HepG2 (cell line): ENCODE measurements around the gene MBD3L2B. TPM values are rescaled to one million over a fixed set of nuclear protein-coding genes. Genes with fewer than 3 reads are reported as not detected.
"Not testable (repeated sequence)": the region's sequence is repeated elsewhere in the genome, so short reads cannot be mapped to it uniquely, and the experiment has no call there.

ENCODE experiments used
- ATAC-seq: fragments of 200-7000 bp; cut with Tn5 transposase; 3 replicates; pipeline ENCODE4 v1.9.1; 2020; ENCODE audit warnings: mild to moderate bottlenecking, moderate library complexity
- BruUV-seq: library from RNA; stranded (reverse); fragments of 400-500 nt; replicated peaks from 2 replicates; lab custom pipeline; 2021; lab: Mats Ljungman, UMichigan
- CTCF ChIA-PET: fragments of 300-600 bp; formaldehyde crosslinking; extraction: SDS; loops from one replicate; lab custom pipeline; 2021; ENCODE audit warnings: low total read pairs, inconsistent platforms, low intra/inter-chr PET ratio; lab: Yijun Ruan, JAX
- POLR2A ChIA-PET: fragments of 350-600 bp; sonication (Branson Sonifier 250); formaldehyde crosslinking; loops from one replicate; lab custom pipeline; 2020; ENCODE audit warnings: antibody characterized with exemption, inconsistent platforms; lab: Yijun Ruan, JAX
- DNase-seq: peaks from one replicate; pipeline ENCODE4 v3.0.0-alpha.2; 2015; ENCODE audit warnings: low spot score
- FAIRE-seq: peaks from 3 replicates; lab custom pipeline; 2011; peaks lifted over from hg19 to GRCh38; lab: Jason Lieb, UNC
- H2AFZ ChIP-seq: one replicate; pipeline ENCODE4 v1.6.1; 2011; ENCODE audit warnings: low read length, inconsistent platforms
- H3K27ac ChIP-seq: fragments of 300-600 bp; 3 replicates; pipeline ENCODE4 v1.8.0; 2011; ENCODE audit warnings: mixed run types, mild to moderate bottlenecking, mixed read lengths, low read length, inconsistent platforms; ENCODE audit not compliant: insufficient read depth; ENCODE audit errors: extremely low read length
- H3K27me3 ChIP-seq, 2 experiments: fragments of 200-600 bp in 1 of 2; 2 replicates in 1 of 2; 3 replicates in 1 of 2; pipeline versions ENCODE4 v1.6.0 to v1.8.0; 2011; ENCODE audit warnings: low read length in 2 of 2, mild to moderate bottlenecking in 2 of 2, moderate library complexity in 2 of 2, inconsistent platforms in 1 of 2; ENCODE audit not compliant: insufficient read depth in 2 of 2, control insufficient read depth in 1 of 2
- H3K36me3 ChIP-seq, 2 experiments: fragments of 200-600 bp in 1 of 2; replicated peaks in 1 of 2; 2 replicates in 1 of 2; 3 replicates in 1 of 2; pipeline versions ENCODE4 v1.5.1 to v1.8.0; 2011; ENCODE audit warnings: low read length in 2 of 2, inconsistent platforms in 1 of 2; ENCODE audit not compliant: insufficient read depth in 2 of 2, control insufficient read depth in 1 of 2
- H3K4me1 ChIP-seq: 2 replicates; pipeline ENCODE4 v1.5.1; 2012; ENCODE audit warnings: low read length, inconsistent platforms; ENCODE audit not compliant: insufficient read depth
- H3K4me2 ChIP-seq: 2 replicates; pipeline ENCODE4 v1.6.0; 2011; ENCODE audit warnings: low read depth, low read length, inconsistent platforms
- H3K4me3 ChIP-seq, 3 experiments: fragments of 200-600 bp in 1 of 3; sonication (generic), shearing (Covaris generic) in 1 of 3; replicated peaks in 1 of 3; 2 replicates each; pipeline ENCODE4 v1.5.1; 2011 to 2016; ENCODE audit warnings: low read length in 3 of 3, inconsistent platforms in 2 of 3, low read depth in 2 of 3, mild to moderate bottlenecking in 2 of 3, control low read depth in 1 of 3, mixed read lengths in 1 of 3; ENCODE audit not compliant: insufficient read depth in 1 of 3
- H3K79me2 ChIP-seq: one replicate; pipeline ENCODE4 v1.6.1; 2011; ENCODE audit warnings: low read length, inconsistent platforms; ENCODE audit not compliant: insufficient read depth
- H3K9ac ChIP-seq: 2 replicates; pipeline ENCODE4 v1.6.0; 2011; ENCODE audit warnings: mild to moderate bottlenecking, low read depth, low read length, inconsistent platforms; ENCODE audit not compliant: insufficient read depth
- H3K9me3 ChIP-seq: 2 replicates; pipeline ENCODE4 v1.5.1; 2012; ENCODE audit warnings: mild to moderate bottlenecking, low read length
- H4K20me1 ChIP-seq: 2 replicates; pipeline ENCODE4 v1.6.0; 2011; ENCODE audit warnings: inconsistent platforms, mild to moderate bottlenecking, low read length, moderate library complexity; ENCODE audit not compliant: insufficient read depth
- GATA4 ChIP-seq: sonication (generic); IDR thresholded peaks from 2 replicates; pipeline ENCODE4 v1.6.1; 2016; ENCODE audit warnings: antibody characterized with exemption, low read depth, borderline replicate concordance
- KLF15 ChIP-seq: sonication (generic); formaldehyde crosslinking; IDR thresholded peaks from 2 replicates; pipeline ENCODE4 v1.8.1; 2023; ENCODE audit warnings: borderline replicate concordance, mild to moderate bottlenecking, inconsistent platforms, missing genetic modification reagents, mixed read lengths
- MAF1 ChIP-seq: sonication (generic); formaldehyde crosslinking; IDR thresholded peaks from 2 replicates; pipeline ENCODE4 v1.5.0; 2020; ENCODE audit warnings: missing genetic modification reagents, borderline replicate concordance
- TGIF2 ChIP-seq: IDR thresholded peaks from 2 replicates; pipeline ENCODE4 v1.6.1; 2016; ENCODE audit warnings: control low read depth, missing compliant biosample characterization
- ZNF567 ChIP-seq: sonication (generic); formaldehyde crosslinking; IDR thresholded peaks from 2 replicates; pipeline ENCODE4 v1.8.1; 2023; ENCODE audit warnings: mild to moderate bottlenecking, missing genetic modification reagents, borderline replicate concordance
- WGBS: methylation state at CpG from one replicate; pipeline ENCODE4 v1.1.6; 2017; ENCODE audit warnings: low lambda C conversion rate; 5-methylcytosine and 5-hydroxymethylcytosine counted together
- in situ Hi-C: cut with HindIII; loops from 2 replicates; pipeline ENCODE4 v1.10.0; 2017; ENCODE audit warnings: low pct_unique_long_range_greater_than_20kb; ENCODE audit not compliant: extremely low pct_ligation_motif_present
- intact Hi-C: fragments of 100-400 bp; cut with micrococcal nuclease; formaldehyde crosslinking; loops from one replicate; pipeline ENCODE4 v1.10.0; 2022; ENCODE audit not compliant: unreplicated experiment
- polyA plus RNA-seq, 8 experiments: library from polyadenylated mRNA; depleted of rRNA in 3 of 8; stranded (reverse) in 7 of 8; unstranded in 1 of 8; fragments of >200 nt; fragmentation: Illumina TruSeq in 4 of 8; extraction: Trizol in 4 of 8; gene quantifications; 2 replicates each; pipeline versions ENCODE4 v1.2.1 to v1.2.3, GENCODE V29; 2011 to 2016; ENCODE audit warnings: low read depth in 4 of 8, missing spikeins in 1 of 8, mixed read lengths in 1 of 8; ENCODE audit not compliant: insufficient read depth in 1 of 8
- total RNA-seq, 5 experiments: library from RNA; depleted of rRNA; stranded (reverse); fragments of >200 nt; fragmentation: Illumina TruSeq; extraction: Trizol; gene quantifications; 2 replicates each; pipeline ENCODE4 v1.2.3, GENCODE V29; 2016; ENCODE audit warnings: low read depth in 1 of 5

Gene MBD3L2B
- total and polyA plus RNA-seq, 2 of the 13 experiments (the other 11 are each of a cell fraction or from before 2014, with no cell fraction given), result not detected

DNA sequence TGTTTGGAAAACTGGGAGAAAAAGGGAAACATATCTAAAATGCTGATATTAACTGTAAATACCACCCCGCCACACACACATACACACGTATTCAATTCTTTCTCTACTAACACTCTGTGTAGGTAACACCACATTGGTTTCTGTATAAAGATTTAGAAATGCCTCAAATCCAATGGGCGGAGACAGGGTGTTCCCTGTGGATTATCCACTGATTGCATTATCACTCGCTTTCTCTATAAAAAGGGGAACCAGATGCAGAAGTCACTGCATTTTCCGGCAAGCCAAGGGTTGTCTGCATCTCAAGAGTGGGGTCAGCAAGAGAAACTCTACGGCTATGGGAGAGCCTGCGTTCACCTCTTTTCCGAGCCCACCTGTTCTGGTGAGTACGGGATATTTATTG is 9.0 kb upstream of the MBD3L2B start, which contains the start of gene MBD3L5:
Gene MBD3L5 (plus strand): TSS at position 301 of the 400 bp plus-strand sequence. CDS start 34 bp downstream, at position 335.
- H3K9me3 ChIP-seq, H3K4me2 ChIP-seq, ATAC-seq, H3K4me3 ChIP-seq, H3K4me1 ChIP-seq, intact Hi-C loops, H3K9ac ChIP-seq, H4K20me1 ChIP-seq, CTCF ChIA-PET, H3K36me3 ChIP-seq, H3K27ac ChIP-seq, H2AFZ ChIP-seq, BruUV-seq, POLR2A ChIA-PET, FAIRE-seq, DNase-seq, H3K27me3 ChIP-seq, H3K79me2 ChIP-seq, in situ Hi-C loops: not testable (repeated sequence)
- WGBS, result no CpG with 5 or more reads among the region's 9 CpGs

GRCh38 chr19:7028790-7029189 is 7.6 kb upstream of the MBD3L2B start:
- in situ Hi-C loops, H3K27me3 ChIP-seq, H3K4me1 ChIP-seq, H3K9me3 ChIP-seq, BruUV-seq, H3K4me3 ChIP-seq, H3K27ac ChIP-seq, CTCF ChIA-PET, ATAC-seq, H4K20me1 ChIP-seq, H3K4me2 ChIP-seq, H3K36me3 ChIP-seq, DNase-seq, H2AFZ ChIP-seq, H3K9ac ChIP-seq, H3K79me2 ChIP-seq, FAIRE-seq, POLR2A ChIA-PET, intact Hi-C loops: not testable (repeated sequence)
- no CpG with 5 or more reads among the region's 1 CpG for WGBS

DNA sequence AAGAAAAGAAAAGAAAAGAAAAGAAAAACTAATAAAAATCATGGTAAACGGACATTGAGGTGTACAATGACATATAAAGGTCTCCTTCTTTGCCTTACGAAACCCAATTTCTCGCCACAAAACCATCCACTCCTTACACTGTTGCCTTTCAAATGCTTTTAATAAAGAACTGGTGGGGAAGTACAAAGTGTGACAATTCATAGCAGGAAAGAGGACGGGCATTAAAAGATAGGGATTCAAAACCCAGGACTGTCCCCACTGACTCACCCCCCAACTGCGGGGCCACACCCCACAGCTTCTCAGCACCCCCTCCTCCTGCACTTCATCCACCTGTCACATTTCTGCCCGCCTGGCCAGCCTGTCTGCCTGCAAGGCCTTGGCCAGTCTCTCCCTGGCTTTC is 2.4 kb downstream of the MBD3L2B start:
- H3K27me3 ChIP-seq, result 0 out of 5 replicates have a peak, but pooled peaks cover 0 to 3% of the 10 kb centered on the region in 2 experiments
- no peak overlapping the region for H3K9ac ChIP-seq
- no peaks in the 10 kb centered on the region for H4K20me1 ChIP-seq
- BruUV-seq, result no TSS peak
- H3K79me2 ChIP-seq, result no peaks in the 10 kb centered on the region
- H3K4me3 ChIP-seq, result no peak overlapping the region
- ChIA-PET CTCF (no interaction called here), POLR2A (no interaction called here)
- TF ChIP-seq ZNF567 (CRISPR knock-in tag) (no peak), KLF15 (no peak), GATA4 (no peak), TGIF2 (CRISPR knock-in tag) (no peak), MAF1 (CRISPR knock-in tag) (no peak)
- no peaks in the 10 kb centered on the region for H3K9me3 ChIP-seq
- in situ Hi-C loops, result no loop called here
- H3K4me2 ChIP-seq, result no peak overlapping the region
- no peak overlapping the region for H2AFZ ChIP-seq
- FAIRE-seq (no peak), DNase-seq (no peak), ATAC-seq (no peak)
- WGBS, result 18% methylated on average over 6 of the region's 6 CpGs
- intact Hi-C loops, result no loop called here
- no peaks in the 10 kb centered on the region for H3K36me3 ChIP-seq
- H3K4me1 ChIP-seq, result no peaks in the 10 kb centered on the region
- H3K27ac ChIP-seq, result no peak overlapping the region
